CD8-positive, alpha-beta memory T cell (primary cell): ENCODE results near the gene BTBD9. TPM values are rescaled to one million over a fixed set of nuclear protein-coding genes. Genes with fewer than 3 reads are reported as not detected.

Source experiments
- CTCF ChIA-PET: fragments of 350-600 bp; sonication (Branson Sonifier 250); formaldehyde crosslinking; loops from one replicate; lab custom pipeline; 2021; ENCODE audit warnings: antibody characterized with exemption; lab: Charles Lee
- POLR2A ChIA-PET: fragments of 350-600 bp; sonication (Branson Sonifier 250); formaldehyde crosslinking; loops from one replicate; lab custom pipeline; 2021; ENCODE audit warnings: antibody characterized with exemption; lab: Charles Lee
- DNase-seq, 5 donors: peaks; one replicate each; pipeline versions ENCODE4 v3.0.0 to v3.0.0-alpha.2; 2020 to 2022; ENCODE audit warnings: mixed read lengths in 1 of 5
- H3K27ac ChIP-seq: one replicate; pipeline ENCODE4 v1.7.0; 2013; ENCODE audit warnings: low read depth, mild to moderate bottlenecking, low read length, moderate library complexity
- H3K27me3 ChIP-seq: 2 replicates; pipeline ENCODE4 v1.7.0; 2013; ENCODE audit warnings: low read length, mild to moderate bottlenecking; ENCODE audit not compliant: insufficient read depth, poor library complexity, severe bottlenecking
- H3K36me3 ChIP-seq: 2 replicates; pipeline ENCODE4 v1.7.0; 2013; ENCODE audit warnings: mild to moderate bottlenecking, low read length, moderate library complexity; ENCODE audit not compliant: insufficient read depth
- H3K4me1 ChIP-seq: 2 replicates; pipeline ENCODE4 v1.7.0; 2013; ENCODE audit warnings: mild to moderate bottlenecking, low read length, moderate library complexity; ENCODE audit not compliant: insufficient read depth
- H3K4me3 ChIP-seq: 2 replicates; pipeline ENCODE4 v1.7.0; 2013; ENCODE audit warnings: mild to moderate bottlenecking, low read length
- H3K9me3 ChIP-seq: 2 replicates; pipeline ENCODE4 v1.7.0; 2013; ENCODE audit warnings: mild to moderate bottlenecking, low read length
- H3K27ac Mint-ChIP-seq, 8 donors: one replicate each; pipeline ENCODE4 v1.8.0; 2020 to 2021; ENCODE audit warnings: mixed read lengths in 8 of 8, mild to moderate bottlenecking in 6 of 8, inconsistent platforms in 3 of 8, moderate library complexity in 3 of 8
- H3K27me3 Mint-ChIP-seq, 2 donors: one replicate each; pipeline ENCODE4 v1.8.0; 2020 to 2021; ENCODE audit warnings: mixed read lengths in 2 of 2, mild to moderate bottlenecking in 1 of 2, moderate library complexity in 1 of 2
- H3K36me3 Mint-ChIP-seq, 3 donors: one replicate each; pipeline ENCODE4 v1.8.0; 2020 to 2021; ENCODE audit warnings: mixed read lengths in 3 of 3, inconsistent platforms in 1 of 3, mild to moderate bottlenecking in 1 of 3
- H3K4me1 Mint-ChIP-seq, 3 donors: one replicate each; pipeline ENCODE4 v1.8.0; 2020 to 2021; ENCODE audit warnings: mixed read lengths in 3 of 3, inconsistent platforms in 1 of 3, mild to moderate bottlenecking in 1 of 3
- H3K4me3 Mint-ChIP-seq, 7 donors: one replicate each; pipeline ENCODE4 v1.8.0; 2020 to 2021; ENCODE audit warnings: mixed read lengths in 7 of 7, mild to moderate bottlenecking in 6 of 7, moderate library complexity in 4 of 7, inconsistent platforms in 2 of 7
- H3K9me3 Mint-ChIP-seq, 5 donors: one replicate each; pipeline ENCODE4 v1.8.0; 2020 to 2022; ENCODE audit warnings: mixed read lengths in 5 of 5, mild to moderate bottlenecking in 3 of 5, moderate library complexity in 2 of 5, inconsistent platforms in 1 of 5
- polyA plus RNA-seq: library from polyadenylated mRNA; unstranded; fragments of 300-500 nt; fragmentation: Illumina TruSeq; gene quantifications from one replicate; pipeline ENCODE4 v1.2.3, GENCODE V29; 2021
- total RNA-seq, 2 experiments: library from RNA; stranded (reverse); gene quantifications; one replicate each; pipeline ENCODE4 v1.2.3, GENCODE V29; 2021

Gene BTBD9
- total and polyA plus RNA-seq, 3 experiments from 2014 or later: 12.2 to 17.7 (median 14.9) TPM

DNA sequence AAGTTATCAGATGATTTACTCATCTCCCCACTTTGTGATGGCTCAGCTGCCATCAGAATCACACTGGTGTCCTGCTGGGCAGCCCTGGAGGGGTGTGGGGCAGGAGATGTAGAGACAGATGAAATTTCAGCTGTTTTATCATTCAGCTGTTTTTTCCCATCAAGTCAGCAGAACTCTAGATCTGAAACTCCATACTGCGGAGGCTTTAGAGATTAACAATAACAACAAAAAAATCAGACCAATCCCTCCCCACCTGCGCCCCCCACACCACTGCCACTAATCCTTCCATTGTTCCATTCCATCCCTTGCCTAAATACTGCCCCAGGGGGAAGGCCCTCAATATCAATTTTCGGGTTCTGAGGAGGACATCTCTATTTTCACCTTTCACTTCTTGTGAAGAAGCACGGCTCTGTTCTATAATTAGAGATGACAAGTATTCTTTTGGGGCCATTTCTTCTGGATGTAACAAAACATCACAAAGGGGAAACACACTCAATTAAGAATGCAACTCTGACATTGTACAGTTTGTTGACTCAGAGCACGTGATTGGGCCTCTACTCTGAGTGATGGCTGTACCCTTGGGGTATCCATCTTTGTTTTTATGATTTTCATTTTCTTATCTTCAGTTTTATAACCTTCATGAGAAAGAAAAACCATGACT, 423.9 kb downstream of the BTBD9 start:
- Histone ChIP-seq H3K27ac (no peak overlapping the region), H3K36me3 (no peaks in the 10 kb centered on the region), H3K27me3 (no peaks in the 10 kb centered on the region), H3K9me3 (no peaks in the 10 kb centered on the region), H3K4me3 (no peak overlapping the region), H3K4me1 (no peaks in the 10 kb centered on the region)
- no peaks in the 10 kb centered on the region for H3K9me3 Mint-ChIP-seq
- POLR2A ChIA-PET: no interaction called here
- no peak for DNase-seq
- peaks cover 0 to 13% (median 2%) of the 10 kb centered on the region in 3 donors for H3K4me1 Mint-ChIP-seq
- CTCF ChIA-PET: no interaction called here
- no peak overlapping the region for H3K4me3 Mint-ChIP-seq
- H3K27me3 Mint-ChIP-seq: peaks cover 0 to 3% of the 10 kb centered on the region in 2 donors
- peaks cover 0 to 4% (median 0%) of the 10 kb centered on the region in 3 donors for H3K36me3 Mint-ChIP-seq
- peak overlapping the region in 1 of 8 donors; percentile 10 for H3K27ac Mint-ChIP-seq

- no peaks in the 10 kb centered on the region for H3K27me3 ChIP-seq
- POLR2A ChIA-PET: no interaction called here
- no peak overlapping the region for H3K4me3 ChIP-seq
- no peaks in the 10 kb centered on the region for H3K36me3 ChIP-seq
- Mint-ChIP-seq H3K9me3 (no peaks in the 10 kb centered on the region), H3K36me3 (peaks cover 0 to 4% (median 0%) of the 10 kb centered on the region in 3 donors), H3K4me3 (no peak overlapping the region), H3K27ac (no peak overlapping the region), H3K4me1 (peaks cover 3 to 18% (median 6%) of the 10 kb centered on the region in 3 donors), H3K27me3 (peaks cover 0 to 3% of the 10 kb centered on the region in 2 donors)
- no peaks in the 10 kb centered on the region for H3K9me3 ChIP-seq
- H3K4me1 ChIP-seq: no peaks in the 10 kb centered on the region
- DNase-seq: no peak
- H3K27ac ChIP-seq: no peak overlapping the region
- CTCF ChIA-PET: no interaction called here
Observed at GRCh38 chr6:38215225-38215624, 424.5 kb downstream of the BTBD9 start.

GRCh38 chr6:38214159-38214558, 425.6 kb downstream of the BTBD9 start:
- DNase-seq: no peak
- Mint-ChIP-seq H3K9me3 (no peaks in the 10 kb centered on the region), H3K27me3 (peaks cover 0 to 3% of the 10 kb centered on the region in 2 donors), H3K4me1 (peaks cover 14 to 29% (median 17%) of the 10 kb centered on the region in 3 donors), H3K27ac (no peak overlapping the region), H3K4me3 (no peak overlapping the region), H3K36me3 (peaks cover 0 to 4% (median 0%) of the 10 kb centered on the region in 3 donors)
- H3K4me3 ChIP-seq: no peak overlapping the region
- H3K4me1 ChIP-seq: no peaks in the 10 kb centered on the region
- no peaks in the 10 kb centered on the region for H3K36me3 ChIP-seq
- ChIA-PET CTCF (no interaction called here), POLR2A (no interaction called here)
- no peaks in the 10 kb centered on the region for H3K27me3 ChIP-seq
- no peak overlapping the region for H3K27ac ChIP-seq
- no peaks in the 10 kb centered on the region for H3K9me3 ChIP-seq

DNA sequence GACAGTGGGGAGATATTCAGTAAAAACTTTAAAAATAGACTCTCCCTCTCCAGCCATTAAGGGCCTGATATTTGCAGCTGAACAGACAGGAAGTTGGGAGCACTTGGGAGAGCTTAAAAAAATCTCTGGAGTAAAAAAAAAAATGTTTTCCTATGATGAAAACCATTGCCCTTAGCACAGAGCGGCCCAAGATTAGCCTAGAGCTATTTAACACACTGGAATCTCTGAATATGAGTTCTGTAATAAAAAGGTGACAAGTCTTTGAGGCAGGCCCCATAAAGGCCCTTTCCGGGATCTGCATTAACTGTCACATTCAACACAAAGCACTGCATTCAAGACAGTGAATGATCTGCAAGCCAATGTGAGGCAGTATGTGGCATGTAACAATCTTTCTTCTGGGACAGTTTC, 426.5 kb downstream of the BTBD9 start:
- Mint-ChIP-seq H3K4me3 (no peak overlapping the region), H3K9me3 (no peaks in the 10 kb centered on the region), H3K27me3 (peaks cover 0 to under 1% of the 10 kb centered on the region in 2 donors), H3K36me3 (peaks cover 0 to 2% (median 0%) of the 10 kb centered on the region in 3 donors), H3K4me1 (peaks cover 18 to 35% (median 20%) of the 10 kb centered on the region in 3 donors), H3K27ac (no peak overlapping the region)
- no peaks in the 10 kb centered on the region for H3K36me3 ChIP-seq
- ChIA-PET CTCF (no interaction called here), POLR2A (no interaction called here)
- no peaks in the 10 kb centered on the region for H3K27me3 ChIP-seq
- no peak for DNase-seq
- H3K4me3 ChIP-seq: no peak overlapping the region
- no peak overlapping the region for H3K27ac ChIP-seq
- H3K9me3 ChIP-seq: no peaks in the 10 kb centered on the region
- no peaks in the 10 kb centered on the region for H3K4me1 ChIP-seq

DNA sequence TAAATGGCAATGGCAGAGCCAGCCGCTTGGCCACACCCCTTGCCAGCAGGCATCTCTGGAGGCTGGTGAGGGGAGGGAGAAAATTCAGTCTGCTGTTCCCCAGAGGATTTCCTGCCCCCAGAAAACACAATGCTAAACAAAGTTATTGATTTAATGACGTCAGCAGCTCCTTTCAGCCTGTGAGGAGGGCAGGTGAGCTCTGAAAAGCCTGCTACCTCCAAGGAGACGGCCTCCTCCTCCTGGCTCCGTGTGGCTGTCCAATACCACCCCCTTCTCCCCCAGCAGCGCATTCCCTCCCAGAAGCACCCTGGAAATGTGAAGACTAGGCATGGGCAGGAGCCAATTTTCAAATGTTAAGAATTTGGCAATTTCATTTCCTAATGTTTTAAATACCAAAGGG, 427.1 kb downstream of the BTBD9 start:
- Mint-ChIP-seq H3K4me3 (no peak overlapping the region), H3K36me3 (peaks cover 0 to 2% (median 0%) of the 10 kb centered on the region in 3 donors), H3K27ac (no peak overlapping the region), H3K9me3 (no peaks in the 10 kb centered on the region), H3K4me1 (peaks cover 18 to 32% (median 21%) of the 10 kb centered on the region in 3 donors), H3K27me3 (no peaks in the 10 kb centered on the region)
- POLR2A ChIA-PET: no interaction called here
- no peaks in the 10 kb centered on the region for H3K27me3 ChIP-seq
- no peaks in the 10 kb centered on the region for H3K36me3 ChIP-seq
- no peak overlapping the region for H3K4me3 ChIP-seq
- DNase-seq: no peak
- H3K4me1 ChIP-seq: no peaks in the 10 kb centered on the region
- CTCF ChIA-PET: no interaction called here
- no peaks in the 10 kb centered on the region for H3K9me3 ChIP-seq
- H3K27ac ChIP-seq: no peak overlapping the region

- no peak for DNase-seq
- peaks cover 0 to under 1% (median 0%) of the 10 kb centered on the region in 3 donors for H3K36me3 Mint-ChIP-seq
- Histone ChIP-seq H3K4me1 (no peaks in the 10 kb centered on the region), H3K27ac (no peak overlapping the region), H3K27me3 (no peaks in the 10 kb centered on the region), H3K9me3 (no peaks in the 10 kb centered on the region), H3K36me3 (no peaks in the 10 kb centered on the region), H3K4me3 (no peak overlapping the region)
- no peak overlapping the region for H3K4me3 Mint-ChIP-seq
- ChIA-PET POLR2A (no interaction called here), CTCF (no interaction called here)
- peaks cover 0 to 1% of the 10 kb centered on the region in 2 donors for H3K27me3 Mint-ChIP-seq
- H3K9me3 Mint-ChIP-seq: no peaks in the 10 kb centered on the region
- no peak overlapping the region for H3K27ac Mint-ChIP-seq
- peaks cover 18 to 32% (median 21%) of the 10 kb centered on the region in 3 donors for H3K4me1 Mint-ChIP-seq
Observed at GRCh38 chr6:38212116-38212515, 427.6 kb downstream of the BTBD9 start.

DNA sequence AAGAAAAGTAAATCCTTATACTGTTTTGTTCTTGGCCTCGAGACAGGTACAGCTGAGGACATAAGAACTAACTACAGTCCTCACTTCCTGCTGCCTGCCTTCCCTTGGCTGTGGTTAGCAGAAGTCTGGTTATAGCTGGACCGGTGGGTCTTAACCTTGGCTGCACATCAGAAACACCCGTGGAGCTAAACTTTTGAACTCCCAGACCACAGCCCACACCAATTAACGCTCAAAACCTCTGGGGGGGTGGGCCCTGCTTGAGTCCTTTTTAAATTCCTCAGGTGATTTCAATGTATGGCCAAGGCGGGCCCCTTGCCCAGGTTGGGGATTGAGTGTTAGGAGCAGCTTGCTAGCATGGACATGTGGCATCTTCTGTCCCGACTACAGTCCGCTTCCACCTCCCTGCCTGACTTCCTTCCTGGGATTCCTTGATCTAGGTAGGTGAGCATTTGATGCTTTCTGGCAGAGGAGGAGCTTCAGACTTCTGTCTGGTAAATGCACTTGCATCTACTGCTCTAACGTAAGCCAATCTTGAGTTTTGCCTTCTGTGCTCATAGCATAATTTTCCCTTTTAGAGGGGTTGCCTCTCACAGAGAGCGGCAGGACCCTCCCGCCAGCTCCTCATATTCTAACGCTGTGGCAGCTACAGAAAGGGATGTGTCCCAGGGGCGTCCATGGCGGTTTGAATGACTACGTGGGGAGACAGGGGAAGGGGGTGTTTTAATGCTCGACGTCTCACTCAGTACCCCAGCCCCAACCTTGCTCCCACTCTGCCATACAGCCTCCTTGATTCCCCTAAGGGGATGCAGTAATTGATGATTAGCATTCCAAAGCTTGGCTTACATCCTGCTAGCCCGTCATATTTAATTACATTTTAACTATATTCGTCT, 430.1 kb downstream of the BTBD9 start:
- no peaks in the 10 kb centered on the region for H3K9me3 Mint-ChIP-seq
- no peaks in the 10 kb centered on the region for H3K27me3 ChIP-seq
- ChIA-PET POLR2A (no interaction called here), CTCF (no interaction called here)
- no peaks in the 10 kb centered on the region for H3K4me1 ChIP-seq
- H3K4me1 Mint-ChIP-seq: peaks cover 18 to 32% (median 21%) of the 10 kb centered on the region in 3 donors
- H3K36me3 ChIP-seq: no peaks in the 10 kb centered on the region
- H3K27ac Mint-ChIP-seq: peak overlapping the region in 5 of 8 donors; percentile 19 to 55 (median 33)
- no peak overlapping the region for H3K4me3 ChIP-seq
- H3K36me3 Mint-ChIP-seq: peaks cover 0 to 7% (median 3%) of the 10 kb centered on the region in 3 donors
- peaks cover 0 to 2% of the 10 kb centered on the region in 2 donors for H3K27me3 Mint-ChIP-seq
- peak overlapping the region in 1 of 7 donors; percentile 74 for H3K4me3 Mint-ChIP-seq
- no peak overlapping the region for H3K27ac ChIP-seq
- no peak for DNase-seq
- no peaks in the 10 kb centered on the region for H3K9me3 ChIP-seq

DNA sequence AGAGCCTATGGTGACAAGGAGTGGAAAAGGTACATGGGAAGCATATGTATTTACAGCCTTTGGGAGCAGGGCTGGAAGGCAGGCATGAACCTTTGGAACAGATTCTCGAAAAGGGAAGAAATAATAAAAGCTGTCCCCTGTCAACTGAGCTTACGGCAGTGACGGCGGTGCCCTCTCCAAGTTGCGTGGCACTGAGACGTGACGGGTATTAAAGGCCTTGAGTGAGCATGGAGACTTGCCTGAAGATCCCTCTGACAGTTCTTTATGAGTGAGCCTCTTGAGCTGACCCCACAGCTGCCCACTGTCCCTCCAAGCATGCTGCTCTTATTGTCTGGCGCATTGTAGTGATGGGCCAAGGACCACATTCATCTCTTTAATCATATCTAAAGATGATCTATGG, 431.7 kb downstream of the BTBD9 start:
- peaks cover 0 to 2% of the 10 kb centered on the region in 2 donors for H3K27me3 Mint-ChIP-seq
- no peak for DNase-seq
- H3K4me1 Mint-ChIP-seq: peaks cover 18 to 32% (median 21%) of the 10 kb centered on the region in 3 donors
- H3K9me3 Mint-ChIP-seq: no peaks in the 10 kb centered on the region
- H3K27ac ChIP-seq: no peak overlapping the region
- no peak overlapping the region for H3K4me3 Mint-ChIP-seq
- CTCF ChIA-PET: no interaction called here
- H3K27ac Mint-ChIP-seq: no peak overlapping the region
- H3K4me1 ChIP-seq: no peaks in the 10 kb centered on the region
- H3K9me3 ChIP-seq: no peaks in the 10 kb centered on the region
- H3K27me3 ChIP-seq: no peaks in the 10 kb centered on the region
- H3K4me3 ChIP-seq: no peak overlapping the region
- no peaks in the 10 kb centered on the region for H3K36me3 ChIP-seq
- H3K36me3 Mint-ChIP-seq: peaks cover 3 to 16% (median 3%) of the 10 kb centered on the region in 3 donors
- POLR2A ChIA-PET: no interaction called here
